Pancreas (tissue), 10 donors: Measurements from ENCODE around the gene C2orf42. TPM values are rescaled to one million over a fixed set of nuclear protein-coding genes. Genes with fewer than 3 reads are reported as not detected.
"Not testable (repeated sequence)": the region's sequence is repeated elsewhere in the genome, so short reads cannot be mapped to it uniquely, and the experiment has no call there.

Experiments used
- ATAC-seq, 4 donors: fragments of 200-7000 bp; cut with Tn5 transposase; one replicate each; pipeline versions ENCODE4 v1.8.0 to v1.9.1; 2020; ENCODE audit warnings: mild to moderate bottlenecking in 4 of 4, moderate library complexity in 4 of 4
- DNase-seq, 6 donors: peaks; one replicate each; pipeline ENCODE4 v3.0.0-alpha.2; 2020
- FAIRE-seq: peaks from 2 replicates; lab custom pipeline; 2012; peaks lifted over from hg19 to GRCh38; lab: Jason Lieb, UNC
- H3K27ac ChIP-seq, 4 donors: fragments of 200-600 bp; sonication (generic); 1 replicate in 3 of 4; 2 replicates in 1 of 4; pipeline versions ENCODE4 v1.5.0 to v1.8.0; 2020
- H3K27me3 ChIP-seq, 4 donors: fragments of 200-600 bp; one replicate each; pipeline ENCODE4 v1.8.0; 2021
- H3K36me3 ChIP-seq, 3 donors: fragments of 200-600 bp; sonication (generic) in 1 of 3; one replicate each; pipeline versions ENCODE4 v1.5.0 to v1.8.0; 2020 to 2021
- H3K4me1 ChIP-seq, 3 donors: fragments of 200-600 bp; one replicate each; pipeline ENCODE4 v1.8.0; 2021
- H3K4me3 ChIP-seq, 4 donors: fragments of 200-600 bp; sonication (generic) in 2 of 4; one replicate each; pipeline versions ENCODE4 v1.5.0 to v1.8.0; 2020 to 2021
- H3K9me3 ChIP-seq, 4 donors: fragments of 200-600 bp; one replicate each; pipeline ENCODE4 v1.8.0; 2021
- CTCF ChIP-seq, 4 donors: fragments of 200-600 bp; sonication (generic) in 3 of 4; IDR thresholded peaks; one replicate each; pipeline versions ENCODE4 v1.5.0 to v1.8.0; 2021; ENCODE audit warnings: antibody characterized with exemption in 4 of 4
- WGBS, 2 donors: extraction: QIAGEN DNeasy Blood & Tissue Kit; methylation state at CpG; one replicate each; pipeline ENCODE4 v1.1.7; 2013; 5-methylcytosine and 5-hydroxymethylcytosine counted together
- intact Hi-C, 3 donors: fragments of 100-400 bp; cut with DNase I; formaldehyde crosslinking; loops; one replicate each; pipeline versions ENCODE4 v1.11.1 to v1.14.2; 2022
- polyA plus RNA-seq, 2 donors: library from polyadenylated mRNA; stranded (reverse); fragments of 200-250 nt; gene quantifications; one replicate each; pipeline ENCODE4 v1.2.3, GENCODE V29; 2013
- total RNA-seq, 6 donors: library from RNA; stranded (reverse); fragmentation: NEBNext Ultra II Directional in 4 of 6; extraction: Animal tissue kit (Norgen Biotek cat#: 25700) in 4 of 6; gene quantifications; one replicate each; pipeline versions ENCODE4 v1.2.1 to v1.2.4, GENCODE V29; 2021 to 2023
- donor health status: healthy with polysubstance abuse.
- donor health status: DM: no; HTN: no; CAD: no; lungs with moderate emphysema.
- donor health status: DM: no; HTN: no; CAD: no.
- donor health status: control.
- donor health status: control.
- donor health status: Bipolar disorder and iron deficiency.
- donor health status: DM: yes; HTN: yes; CAD: no.
- donor health status: DM: no; HTN: no; CAD: no.
- donor health status: DM: no; HTN: no; CAD: no.
- donor health status: DM: yes; HTN: yes; CAD: no.

Gene C2orf42
- total and polyA plus RNA-seq, 8 donors, result 4.5 to 12.5 (median 7.2) TPM

GRCh38 chr2:70104231-70105111 lies 86.3 kb downstream of the C2orf42 start:
- no peak for FAIRE-seq
- ATAC-seq, result peak in 3 of 4 donors; percentile 27 to 49 (median 35)
- peak overlapping the region in 1 of 4 donors; percentile 13 for H3K4me3 ChIP-seq

GRCh38 chr2:70103531-70104061 lies 87.2 kb downstream of the C2orf42 start:
- intact Hi-C loops, result no loop called here
- Histone ChIP-seq H3K4me1 (peaks cover 9 to 26% (median 23%) of the 10 kb centered on the region in 3 donors), H3K4me3 (no peak overlapping the region), H3K9me3 (no peaks in the 10 kb centered on the region), H3K27me3 (no peaks in the 10 kb centered on the region), H3K36me3 (no peaks in the 10 kb centered on the region), H3K27ac (peak overlapping the region in 3 of 4 donors; percentile 43 to 65 (median 63))
- WGBS, 2 donors, result 74 to 85% methylated on average over 5 of the region's 5 CpGs
- no peak for TF ChIP-seq CTCF (IDR thresholded peaks at IDR 0.05)
- FAIRE-seq, result no peak
- DNase-seq, result no peak
- no peak for ATAC-seq

More at GRCh38 chr2:70104231-70105111, 86.3 kb downstream of the C2orf42 start:
- H3K27me3 ChIP-seq, result no peaks in the 10 kb centered on the region
- 19 to 25% methylated on average over 11 of the region's 11 CpGs for WGBS, 2 donors
- no peaks in the 10 kb centered on the region for H3K36me3 ChIP-seq
- H3K27ac ChIP-seq, result peak overlapping the region; percentile 35 to 65 (median 53)
- peak in 4 of 6 donors; percentile 44 to 68 (median 60) for DNase-seq
- H3K4me1 ChIP-seq, result peaks cover 9 to 31% (median 24%) of the 10 kb centered on the region in 3 donors
- intact Hi-C loops, result no loop called here
- H3K9me3 ChIP-seq, result no peaks in the 10 kb centered on the region
- no peak for TF ChIP-seq CTCF (IDR thresholded peaks at IDR 0.05)

GRCh38 chr2:70102323-70102905 lies 88.4 kb downstream of the C2orf42 start:
- H3K36me3 ChIP-seq, H3K27me3 ChIP-seq, H3K9me3 ChIP-seq, H3K27ac ChIP-seq, ATAC-seq, FAIRE-seq, H3K4me3 ChIP-seq, DNase-seq, intact Hi-C loops: not testable (repeated sequence)
- WGBS, 2 donors, result 91 to 94% methylated on average over 29 of the region's 29 CpGs
- H3K4me1 ChIP-seq, result peaks cover 0 to 17% (median 12%) of the 10 kb centered on the region in 3 donors

- H3K9me3 ChIP-seq, H3K27me3 ChIP-seq, H3K27ac ChIP-seq, H3K36me3 ChIP-seq, FAIRE-seq, DNase-seq, intact Hi-C loops, ATAC-seq, H3K4me3 ChIP-seq: not testable (repeated sequence)
- 88 to 89% methylated on average over 11 of the region's 11 CpGs for WGBS, 2 donors
- H3K4me1 ChIP-seq, result peaks cover 0 to 17% (median 12%) of the 10 kb centered on the region in 3 donors
Measured at GRCh38 chr2:70101686-70102085, 89.1 kb downstream of the C2orf42 start.

- no peaks in the 10 kb centered on the region for H3K36me3 ChIP-seq
- WGBS, 2 donors, result 93 to 97% methylated on average over 6 of the region's 6 CpGs
- no peaks in the 10 kb centered on the region for H3K27me3 ChIP-seq
- H3K9me3 ChIP-seq, result no peaks in the 10 kb centered on the region
- H3K4me1 ChIP-seq, result peaks cover 0 to 17% (median 12%) of the 10 kb centered on the region in 3 donors
- DNase-seq, result no peak
- no peak for FAIRE-seq
- ATAC-seq, result no peak
- H3K4me3 ChIP-seq, result no peak overlapping the region
- intact Hi-C loops, result no loop called here
- H3K27ac ChIP-seq, result no peak overlapping the region
- TF ChIP-seq CTCF (IDR thresholded peaks at IDR 0.05), result no peak
Measured at GRCh38 chr2:70101174-70101573, 89.6 kb downstream of the C2orf42 start.

Other genes with a start within 250 kb of the C2orf42 start
- gene ASPRV1, start 229.4 kb downstream of the C2orf42 start, total RNA-seq, result under 1 TPM; 0.12 to 0.44 (median 0.17) TPM
- gene ASPRV1, start 229.4 kb downstream of the C2orf42 start, polyA plus RNA-seq, result 1 to 10 TPM in 1 of 2 donors, under 1 TPM in 1; 0.80 to 1.2 TPM
- gene PCBP1, start 103.5 kb downstream of the C2orf42 start, total RNA-seq, result 100 to 1,000 TPM; 121 to 232 (median 177) TPM
- gene PCBP1, start 103.5 kb downstream of the C2orf42 start, polyA plus RNA-seq, result 100 to 1,000 TPM; 132 to 179 TPM
- gene TIA1, start 57.6 kb upstream of the C2orf42 start, total RNA-seq, result 10 to 100 TPM; 24.0 to 81.6 (median 38.6) TPM
- gene TIA1, start 57.6 kb upstream of the C2orf42 start, polyA plus RNA-seq, result 10 to 100 TPM; 47.3 to 87.2 TPM
- gene PCYOX1, start 67.1 kb upstream of the C2orf42 start, total RNA-seq, result 10 to 100 TPM; 21.1 to 38.6 (median 28.4) TPM
- 10 to 100 TPM in 1 of 2 donors, 1 to 10 TPM in 1; 2.9 to 11.9 TPM for gene PCYOX1, start 67.1 kb upstream of the C2orf42 start, polyA plus RNA-seq
- gene SNRPG, start 102.7 kb upstream of the C2orf42 start, total RNA-seq, result 10 to 100 TPM; 22.5 to 39.7 (median 35.9) TPM
- gene SNRPG, start 102.7 kb upstream of the C2orf42 start, polyA plus RNA-seq, result 10 to 100 TPM; 65.0 to 83.8 TPM
- 10 to 100 TPM; 23.7 to 35.5 (median 29.4) TPM for gene FAM136A, start 111.0 kb upstream of the C2orf42 start, total RNA-seq
- gene FAM136A, start 111.0 kb upstream of the C2orf42 start, polyA plus RNA-seq, result 10 to 100 TPM; 49.1 to 51.0 TPM